Activated CD8-positive, alpha-beta T cell treated with anti-CD3 and anti-CD28 coated beads for 36 hours (primary cell): ENCODE data around the gene ARHGEF40. TPM values are rescaled to one million over a fixed set of nuclear protein-coding genes. Genes with fewer than 3 reads are reported as not detected.

Experiments
- ATAC-seq: fragments of 200-7000 bp; cut with Tn5 transposase; one replicate; pipeline ENCODE4 v1.10.0; 2021; ENCODE audit warnings: mild to moderate bottlenecking, moderate library complexity
- CTCF ChIA-PET: fragments of 350-600 bp; sonication (Branson Sonifier 250); formaldehyde crosslinking; loops from one replicate; lab custom pipeline; 2021; ENCODE audit warnings: antibody characterized with exemption; lab: Charles Lee
- POLR2A ChIA-PET: fragments of 350-600 bp; sonication (Branson Sonifier 250); formaldehyde crosslinking; loops from one replicate; lab custom pipeline; 2021; ENCODE audit warnings: antibody characterized with exemption; lab: Charles Lee
- DNase-seq: peaks from one replicate; pipeline ENCODE4 v3.0.0-alpha.2; 2020
- H3K27ac Mint-ChIP-seq: one replicate; pipeline ENCODE4 v1.8.0; 2021; ENCODE audit warnings: mild to moderate bottlenecking, mixed read lengths
- H3K27me3 Mint-ChIP-seq: one replicate; pipeline ENCODE4 v1.8.0; 2021; ENCODE audit warnings: mixed read lengths
- H3K36me3 Mint-ChIP-seq: one replicate; pipeline ENCODE4 v1.8.0; 2021; ENCODE audit warnings: low read depth, mixed read lengths
- H3K4me1 Mint-ChIP-seq: one replicate; pipeline ENCODE4 v1.8.0; 2021; ENCODE audit warnings: low read depth, mixed read lengths
- H3K4me3 Mint-ChIP-seq: one replicate; pipeline ENCODE4 v1.8.0; 2021; ENCODE audit warnings: mild to moderate bottlenecking, moderate library complexity, mixed read lengths
- H3K9me3 Mint-ChIP-seq: one replicate; pipeline ENCODE4 v1.8.0; 2021; ENCODE audit warnings: mixed read lengths
- CTCF ChIP-seq: fragments of 200-600 bp; IDR thresholded peaks from one replicate; pipeline ENCODE4 v1.8.0; 2022; ENCODE audit warnings: antibody characterized with exemption, mild to moderate bottlenecking
- intact Hi-C: fragments of 100-400 bp; cut with micrococcal nuclease; formaldehyde crosslinking; loops from one replicate; pipeline ENCODE4 v1.10.0; 2022
- total RNA-seq, 2 experiments: library from RNA; stranded (reverse); gene quantifications; one replicate each; pipeline ENCODE4 v1.2.3, GENCODE V29; 2021

The ARHGEF40 gene
- total RNA-seq, 2 experiments from 2014 or later: 0.18 to 0.23 TPM

- no peak for TF ChIP-seq CTCF
- H3K36me3 Mint-ChIP-seq: no peaks in the 10 kb centered on the region
- DNase-seq (no peak), ATAC-seq (no peak)
- ChIA-PET POLR2A (no interaction called here), CTCF (interaction anchor here (1.0 to 5.4 kb wide), 6 partner anchors 9 to 78 kb away, joined by 3 to 38 read pairs (median 6); no protein-coding TSS in a partner anchor)
- intact Hi-C loops: no loop called here
- H3K27ac Mint-ChIP-seq: no peak overlapping the region
- no peak overlapping the region for H3K4me3 Mint-ChIP-seq
- H3K27me3 Mint-ChIP-seq: peaks cover 2% of the 10 kb centered on the region
- no peaks in the 10 kb centered on the region for H3K9me3 Mint-ChIP-seq
- H3K4me1 Mint-ChIP-seq: peaks cover 12% of the 10 kb centered on the region
Observed at GRCh38 chr14:21026274-21026987, 43.7 kb upstream of the ARHGEF40 start.

- Mint-ChIP-seq H3K27ac (no peak overlapping the region), H3K36me3 (no peaks in the 10 kb centered on the region), H3K4me1 (peaks cover 12% of the 10 kb centered on the region), H3K27me3 (peaks cover 2% of the 10 kb centered on the region), H3K4me3 (no peak overlapping the region), H3K9me3 (no peaks in the 10 kb centered on the region)
- TF ChIP-seq CTCF: no peak
- intact Hi-C loops: no loop called here
- ChIA-PET POLR2A (no interaction called here), CTCF (interaction anchor here (2.2 to 5.4 kb wide), 3 partner anchors 13 to 65 kb away, joined by 7 to 38 read pairs (median 10); no protein-coding TSS in a partner anchor)
- ATAC-seq: no peak
- DNase-seq: no peak
Observed at GRCh38 chr14:21026988-21027315, 43.2 kb upstream of the ARHGEF40 start.

- no peak for DNase-seq
- Mint-ChIP-seq H3K36me3 (no peaks in the 10 kb centered on the region), H3K9me3 (no peaks in the 10 kb centered on the region), H3K27ac (no peak within 1 kb of the TSS), H3K27me3 (no peaks in the 10 kb centered on the region), H3K4me1 (peaks cover 2% of the 10 kb centered on the region), H3K4me3 (no peak within 1 kb of the TSS)
- ChIA-PET POLR2A (no interaction called here), CTCF (interaction anchor here (0.6 to 5.4 kb wide), 6 partner anchors 10 to 63 kb away, joined by 3 to 38 read pairs (median 4); no protein-coding TSS in a partner anchor)
- intact Hi-C loops: no loop called here
- no peak for ATAC-seq
- TF ChIP-seq CTCF: no peak
Observed at GRCh38 chr14:21029917-21030316, 40.2 kb upstream of the ARHGEF40 start, which contains the start of gene TPPP2. Gene TPPP2, plus strand, starts transcription at chr14:21030217. Its CDS starts 365 bp downstream, at chr14:21030582.

- no peaks in the 10 kb centered on the region for H3K27me3 Mint-ChIP-seq
- ChIA-PET CTCF (interaction anchor here (0.6 to 7.1 kb wide), 5 partner anchors 10 to 62 kb away, joined by 3 to 76 read pairs (median 14); no protein-coding TSS in a partner anchor), POLR2A (no interaction called here)
Observed at GRCh38 chr14:21030531-21030930, 39.6 kb upstream of the ARHGEF40 start.

More at GRCh38 chr14:21030531-21030930, 39.6 kb upstream of the ARHGEF40 start:
- no peaks in the 10 kb centered on the region for H3K36me3 Mint-ChIP-seq
- no peak overlapping the region for H3K4me3 Mint-ChIP-seq
- DNase-seq (no peak), ATAC-seq (no peak)
- H3K9me3 Mint-ChIP-seq: no peaks in the 10 kb centered on the region
- intact Hi-C loops: no loop called here
- no peak overlapping the region for H3K27ac Mint-ChIP-seq
- TF ChIP-seq CTCF: no peak
- H3K4me1 Mint-ChIP-seq: no peaks in the 10 kb centered on the region
